Endothelial cell of umbilical vein (primary cell): ENCODE results near the gene SLC10A4. TPM values are rescaled to one million over a fixed set of nuclear protein-coding genes. Genes with fewer than 3 reads are reported as not detected.

Experiments
- BruUV-seq: library from RNA; stranded (reverse); fragments of 400-500 nt; replicated peaks from 2 replicates; lab custom pipeline; 2021; lab: Mats Ljungman, UMichigan
- CTCF ChIA-PET: fragments of 300-600, 350-600 bp; sonication (Branson Sonifier 250); formaldehyde crosslinking; loops from one replicate; lab custom pipeline; 2021; ENCODE audit warnings: antibody characterized with exemption, inconsistent platforms; lab: Charles Lee
- POLR2A ChIA-PET: fragments of 300-600, 350-600 bp; sonication (Branson Sonifier 250); formaldehyde crosslinking; loops from one replicate; lab custom pipeline; 2021; ENCODE audit warnings: antibody characterized with exemption, inconsistent platforms; lab: Charles Lee
- DNase-seq: peaks from one replicate; pipeline ENCODE4 v3.0.0-alpha.2; 2011; ENCODE audit warnings: low read depth, low spot score
- FAIRE-seq: peaks from 2 replicates; lab custom pipeline; 2011; peaks lifted over from hg19 to GRCh38; lab: Jason Lieb, UNC
- H2AFZ ChIP-seq: 2 replicates; pipeline ENCODE4 v1.6.0; 2012; ENCODE audit warnings: low read depth, low read length, control low read depth, inconsistent platforms
- H3K27ac ChIP-seq: 2 replicates; pipeline ENCODE4 v1.5.1; 2011; ENCODE audit warnings: low read depth, mild to moderate bottlenecking, control low read depth, low read length, moderate library complexity; ENCODE audit not compliant: insufficient read depth
- H3K27me3 ChIP-seq, 2 experiments: 2 replicates each; pipeline versions ENCODE4 v1.6.0 to v1.6.1; 2011; ENCODE audit warnings: low read length in 2 of 2, mixed read lengths in 1 of 2; ENCODE audit not compliant: control insufficient read depth in 2 of 2, insufficient read depth in 2 of 2
- H3K36me3 ChIP-seq, 2 experiments: 2 replicates in 1 of 2; 3 replicates in 1 of 2; pipeline ENCODE4 v1.5.1; 2011; ENCODE audit warnings: low read length in 2 of 2, mild to moderate bottlenecking in 1 of 2, moderate library complexity in 1 of 2; ENCODE audit not compliant: control insufficient read depth in 2 of 2, insufficient read depth in 2 of 2; ENCODE audit errors: extremely low read depth in 1 of 2
- H3K4me1 ChIP-seq: 3 replicates; pipeline ENCODE4 v1.5.1; 2011; ENCODE audit warnings: mild to moderate bottlenecking, low read length; ENCODE audit not compliant: control insufficient read depth, insufficient read depth; ENCODE audit errors: extremely low read depth
- H3K4me2 ChIP-seq: 2 replicates; pipeline ENCODE4 v1.6.1; 2011; ENCODE audit warnings: low read length, control low read depth, mixed read lengths; ENCODE audit not compliant: insufficient read depth
- H3K4me3 ChIP-seq, 3 experiments: fragments of 200-600 bp in 1 of 3; sonication (generic), shearing (Covaris generic) in 1 of 3; replicated peaks in 1 of 3; 2 replicates each; pipeline ENCODE4 v1.5.1; 2011 to 2016; ENCODE audit warnings: control low read depth in 3 of 3, low read length in 3 of 3, mild to moderate bottlenecking in 2 of 3, inconsistent platforms in 1 of 3, low read depth in 1 of 3, moderate library complexity in 1 of 3; ENCODE audit not compliant: insufficient read depth in 1 of 3
- H3K79me2 ChIP-seq: 2 replicates; pipeline ENCODE4 v1.6.0; 2012; ENCODE audit warnings: low read length, inconsistent platforms; ENCODE audit not compliant: control insufficient read depth, insufficient read depth
- H3K9ac ChIP-seq: replicated peaks from 2 replicates; pipeline ENCODE3; 2011; ENCODE audit warnings: low read length, control low read depth; ENCODE audit not compliant: insufficient read depth; ENCODE audit errors: extremely low read depth
- H3K9me1 ChIP-seq: replicated peaks from 3 replicates; pipeline ENCODE4 v1.6.0; 2011; ENCODE audit warnings: mild to moderate bottlenecking, low read length; ENCODE audit not compliant: control insufficient read depth, insufficient read depth; ENCODE audit errors: extremely low read depth
- H3K9me3 ChIP-seq: replicated peaks from 2 replicates; pipeline ENCODE4 v1.5.1; 2012; ENCODE audit warnings: low read length, inconsistent platforms; ENCODE audit not compliant: control insufficient read depth, insufficient read depth
- H4K20me1 ChIP-seq: replicated peaks from 2 replicates; pipeline ENCODE3; 2011; ENCODE audit warnings: mild to moderate bottlenecking, low read length; ENCODE audit not compliant: control insufficient read depth, insufficient read depth; ENCODE audit errors: extremely low read depth
- CTCF ChIP-seq, 2 donors: IDR thresholded peaks; 1 replicate in 1 of 2; 2 replicates in 1 of 2; pipeline ENCODE4 v1.5.1; 2011; ENCODE audit warnings: low read length in 2 of 2, mild to moderate bottlenecking in 2 of 2, moderate library complexity in 2 of 2, control low read depth in 1 of 2, inconsistent platforms in 1 of 2, low read depth in 1 of 2; ENCODE audit not compliant: insufficient read depth in 1 of 2; ENCODE audit errors: extremely low read depth in 1 of 2
- EZH2 ChIP-seq: IDR thresholded peaks from 2 replicates; pipeline ENCODE4 v1.6.1; 2012; ENCODE audit warnings: borderline replicate concordance, low read depth, mild to moderate bottlenecking, moderate library complexity, low read length, inconsistent platforms; ENCODE audit not compliant: severe bottlenecking
- FOS ChIP-seq: IDR thresholded peaks from 2 replicates; pipeline ENCODE4 v1.6.1; 2011; ENCODE audit warnings: mild to moderate bottlenecking, low read length, moderate library complexity, borderline replicate concordance; ENCODE audit not compliant: insufficient read depth
- GATA2 ChIP-seq: IDR thresholded peaks from 2 replicates; pipeline ENCODE4 v1.7.0; 2011; ENCODE audit warnings: low read depth, mild to moderate bottlenecking, moderate library complexity, mixed read lengths, low read length; ENCODE audit not compliant: insufficient read length, insufficient read depth
- JUN ChIP-seq: IDR thresholded peaks from 2 replicates; pipeline ENCODE4 v1.6.1; 2011; ENCODE audit warnings: borderline replicate concordance, low read depth; ENCODE audit not compliant: insufficient read length, insufficient read depth
- MAX ChIP-seq: IDR thresholded peaks from 2 replicates; pipeline ENCODE4 v1.6.1; 2011; ENCODE audit not compliant: insufficient read depth, insufficient read length
- MYC ChIP-seq: IDR thresholded peaks from one replicate; pipeline ENCODE4 v1.6.1; 2011; ENCODE audit warnings: mild to moderate bottlenecking, low read depth, low read length
- POLR2A ChIP-seq: IDR thresholded peaks from 2 replicates; pipeline ENCODE4 v1.6.1; 2012; ENCODE audit warnings: low read depth, mild to moderate bottlenecking, control low read depth, low read length
- POLR2AphosphoS5 ChIP-seq: IDR thresholded peaks from 2 replicates; pipeline ENCODE4 v1.6.1; 2012; ENCODE audit warnings: low read depth, mild to moderate bottlenecking, control low read depth, low read length, moderate library complexity; ENCODE audit not compliant: insufficient read depth
- dilution Hi-C: fragments of 300-500 bp; cut with MboI; formaldehyde crosslinking; loops from one replicate; pipeline ENCODE4 v1.15.0; 2019; ENCODE audit warnings: low sequenced_read_pairs; ENCODE audit not compliant: extremely low pct_ligation_motif_present
- intact Hi-C: fragments of 100-400 bp; cut with micrococcal nuclease; formaldehyde crosslinking; loops from one replicate; pipeline ENCODE4 v1.10.0; 2022
- polyA plus RNA-seq, 4 experiments: library from polyadenylated mRNA; depleted of rRNA in 3 of 4; stranded (reverse) in 3 of 4; unstranded in 1 of 4; fragments of >200 nt; gene quantifications; 2 replicates each; pipeline versions ENCODE4 v1.2.1 to v1.2.3, GENCODE V29; 2011 to 2012; ENCODE audit warnings: missing spikeins in 1 of 4
- total RNA-seq: library from RNA; stranded (reverse); gene quantifications from 2 replicates; pipeline ENCODE4 v1.2.3, GENCODE V29; 2021

The SLC10A4 gene
- total and polyA plus RNA-seq, 2 donors (not counting 3 experiments of a cell fraction or from before 2014, with no cell fraction given): 0.06 TPM; not detected in 1

- dilution Hi-C loops (no loop called here), intact Hi-C loops (no loop called here)
- no TSS peak for BruUV-seq
- H3K4me1 ChIP-seq: no peaks in the 10 kb centered on the region
- no peak for FAIRE-seq
- H3K79me2 ChIP-seq: no peaks in the 10 kb centered on the region
- H2AFZ ChIP-seq: no peak overlapping the region
- no peaks in the 10 kb centered on the region for H3K36me3 ChIP-seq
- no peaks in the 10 kb centered on the region for H3K9me1 ChIP-seq
- H3K9me3 ChIP-seq: no peaks in the 10 kb centered on the region
- no peak overlapping the region for H3K27ac ChIP-seq
- no peak for DNase-seq
- POLR2A ChIA-PET: no interaction called here
- H3K4me2 ChIP-seq: no peak overlapping the region
- TF ChIP-seq JUN (no peak), EZH2 (no peak), MAX (no peak), POLR2A (no peak), POLR2AphosphoS5 (no peak), MYC (no peak), GATA2 (no peak), CTCF (IDR thresholded peaks at IDR 0.05; ENCODE audit: extremely low read depth in 1 of 2, insufficient read depth in 1 of 2, low read depth in 1 of 2, low read length in 2 of 2) (no peak), FOS (no peak)
- H4K20me1 ChIP-seq: no peaks in the 10 kb centered on the region
- no peak overlapping the region for H3K9ac ChIP-seq
- CTCF ChIA-PET: interaction anchor here (1.3 kb wide), 1 partner anchor 22 kb away, joined by 3 read pairs; no protein-coding TSS in a partner anchor
- no peak overlapping the region for H3K4me3 ChIP-seq
- peaks cover 7 to 9% of the 10 kb centered on the region in 2 experiments for H3K27me3 ChIP-seq
These were observed 12.6 kb upstream of the SLC10A4 start for GRCh38 chr4:48470570-48470969.
